HG03175 (cell line): ENCODE measurements around the gene APOL1.
"Not testable (repeated sequence)": the region's sequence is repeated elsewhere in the genome, so short reads cannot be mapped to it uniquely, and the experiment has no call there.

Experiments used
- ATAC-seq: cut with Tn5 transposase; IDR thresholded peaks from one replicate; pipeline ENCODE4 v1.9.1; 2021; ENCODE audit warnings: mild to moderate bottlenecking, moderate library complexity; ENCODE audit not compliant: unreplicated experiment

The APOL1 gene

GRCh38 chr22:36225333-36225922 lies 27.5 kb upstream of the APOL1 start:
- no peak for ATAC-seq

- ATAC-seq, result no peak
Measured at GRCh38 chr22:36226189-36226588, 26.7 kb upstream of the APOL1 start.

GRCh38 chr22:36227396-36227795 lies 25.5 kb upstream of the APOL1 start:
- ATAC-seq, result no peak

GRCh38 chr22:36227806-36228205 lies 25.1 kb upstream of the APOL1 start:
- ATAC-seq, result no peak

- not testable (repeated sequence) for ATAC-seq
Measured at GRCh38 chr22:36228369-36228768, 24.6 kb upstream of the APOL1 start.

GRCh38 chr22:36228944-36229343 lies 24.0 kb upstream of the APOL1 start:
- no peak for ATAC-seq

GRCh38 chr22:36229649-36230048 lies 23.3 kb upstream of the APOL1 start:
- not testable (repeated sequence) for ATAC-seq

- ATAC-seq, result not testable (repeated sequence)
Measured at GRCh38 chr22:36231051-36231450, 21.9 kb upstream of the APOL1 start.

- no peak for ATAC-seq
Measured at GRCh38 chr22:36232715-36233401, 20.1 kb upstream of the APOL1 start.

GRCh38 chr22:36233796-36234195 lies 19.1 kb upstream of the APOL1 start:
- ATAC-seq, result no peak

- no peak for ATAC-seq
Measured at GRCh38 chr22:36234213-36234612, 18.7 kb upstream of the APOL1 start.

- no peak for ATAC-seq
Measured at GRCh38 chr22:36234919-36235318, 18.0 kb upstream of the APOL1 start.

GRCh38 chr22:36235585-36235984 lies 17.3 kb upstream of the APOL1 start:
- ATAC-seq, result no peak

- ATAC-seq, result no peak
Measured at GRCh38 chr22:36236388-36237319, 16.3 kb upstream of the APOL1 start.

- no peak for ATAC-seq
Measured at GRCh38 chr22:36237462-36238372, 15.2 kb upstream of the APOL1 start.

- ATAC-seq, result no peak
Measured at GRCh38 chr22:36238373-36239149, 14.4 kb upstream of the APOL1 start.

GRCh38 chr22:36239150-36239400 lies 13.9 kb upstream of the APOL1 start:
- no peak for ATAC-seq

GRCh38 chr22:36239401-36240171 lies 13.3 kb upstream of the APOL1 start, which contains the start of gene APOL2:
APOL2 (minus strand) TSS chr22:36239527; CDS start chr22:36233162, 6,365 bp downstream.
- ATAC-seq, result peak; percentile 88

GRCh38 chr22:36243986-36244385 lies 8.9 kb upstream of the APOL1 start:
- ATAC-seq, result no peak
